Skeletal muscle satellite cell (primary cell): ENCODE data around the gene CAMLG. TPM values are rescaled to one million over a fixed set of nuclear protein-coding genes. Genes with fewer than 3 reads are reported as not detected.
"Not testable (repeated sequence)": the region's sequence is repeated elsewhere in the genome, so short reads cannot be mapped to it uniquely, and the experiment has no call there.

Experiments used
- H3K27me3 ChIP-seq: 2 replicates; pipeline ENCODE4 v1.7.0; 2013; ENCODE audit warnings: low read length; ENCODE audit not compliant: control insufficient read depth, insufficient read depth
- H3K36me3 ChIP-seq: 2 replicates; pipeline ENCODE4 v1.7.0; 2013; ENCODE audit warnings: mild to moderate bottlenecking, control low read depth, low read length; ENCODE audit not compliant: insufficient read depth
- H3K4me1 ChIP-seq: 2 replicates; pipeline ENCODE4 v1.7.0; 2013; ENCODE audit warnings: low read length; ENCODE audit not compliant: control insufficient read depth, insufficient read depth
- H3K4me2 ChIP-seq: 2 replicates; pipeline ENCODE4 v1.7.0; 2013; ENCODE audit warnings: mild to moderate bottlenecking, low read length
- H3K4me3 ChIP-seq: 2 replicates; pipeline ENCODE4 v1.7.0; 2013; ENCODE audit warnings: low read length
- H3K9ac ChIP-seq: 2 replicates; pipeline ENCODE4 v1.7.0; 2013; ENCODE audit warnings: mild to moderate bottlenecking, low read depth, low read length, moderate library complexity
- H3K9me3 ChIP-seq: replicated peaks from 2 replicates; pipeline ENCODE4 v1.7.0; 2013; ENCODE audit warnings: mild to moderate bottlenecking, control low read depth, low read length
- total RNA-seq: library from RNA; depleted of rRNA; stranded (reverse); fragments of >200 nt; gene quantifications from 2 replicates; pipeline ENCODE4 v1.2.3, GENCODE V29; 2012; rRNA removed

The CAMLG gene
- total RNA-seq: 26.2 and 27.9 TPM in 2 replicates

DNA sequence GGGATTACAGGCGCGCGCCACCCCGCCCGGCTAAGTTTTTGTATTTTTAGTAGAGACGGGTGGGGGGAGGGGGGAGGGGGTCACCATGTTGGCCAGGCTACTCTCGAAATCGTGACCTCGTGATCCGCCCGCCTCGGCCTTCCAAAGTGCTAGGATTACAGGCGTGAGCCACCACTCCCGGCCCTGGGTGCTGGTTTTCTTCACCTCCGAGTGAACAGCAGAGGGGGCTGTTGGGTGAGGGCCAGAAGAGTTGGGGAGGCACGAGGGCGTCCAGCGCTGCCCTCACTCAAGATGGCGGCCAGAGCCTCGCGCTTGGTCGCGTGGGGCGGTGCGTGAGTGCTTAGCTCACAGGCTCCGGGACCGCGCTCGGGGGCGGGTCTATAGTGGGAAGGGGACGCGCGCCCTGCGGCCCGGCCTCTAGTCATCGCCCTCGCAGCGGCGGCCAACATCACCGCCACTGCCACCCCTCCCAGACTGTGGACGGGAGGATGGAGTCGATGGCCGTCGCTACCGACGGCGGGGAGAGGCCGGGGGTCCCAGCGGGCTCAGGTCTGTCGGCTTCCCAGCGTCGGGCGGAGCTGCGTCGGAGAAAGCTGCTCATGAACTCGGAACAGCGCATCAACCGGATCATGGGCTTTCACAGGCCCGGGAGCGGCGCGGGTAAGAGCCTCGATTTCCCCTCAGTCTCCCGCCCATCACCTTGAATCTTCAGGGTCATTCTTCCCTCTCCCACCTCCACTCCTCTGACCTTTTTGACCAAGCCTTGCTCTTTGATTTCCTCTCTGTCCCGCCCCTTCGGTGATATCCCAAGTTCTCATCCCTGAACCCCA lies at the start of gene CAMLG:
TSS of gene CAMLG (plus strand) at position 416 of the 830 bp plus-strand sequence. CDS start at position 489, 73 bp downstream.
- Histone ChIP-seq H3K4me3 (peak within 1 kb of the TSS; percentile 82), H3K9me3 (no peaks in the 10 kb centered on the region), H3K36me3 (peaks cover 9% of the 10 kb centered on the region), H3K4me1 (peaks cover 13% of the 10 kb centered on the region), H3K9ac (peak within 1 kb of the TSS; percentile 95), H3K4me2 (peak within 1 kb of the TSS; percentile 86), H3K27me3 (no peaks in the 10 kb centered on the region)

DNA sequence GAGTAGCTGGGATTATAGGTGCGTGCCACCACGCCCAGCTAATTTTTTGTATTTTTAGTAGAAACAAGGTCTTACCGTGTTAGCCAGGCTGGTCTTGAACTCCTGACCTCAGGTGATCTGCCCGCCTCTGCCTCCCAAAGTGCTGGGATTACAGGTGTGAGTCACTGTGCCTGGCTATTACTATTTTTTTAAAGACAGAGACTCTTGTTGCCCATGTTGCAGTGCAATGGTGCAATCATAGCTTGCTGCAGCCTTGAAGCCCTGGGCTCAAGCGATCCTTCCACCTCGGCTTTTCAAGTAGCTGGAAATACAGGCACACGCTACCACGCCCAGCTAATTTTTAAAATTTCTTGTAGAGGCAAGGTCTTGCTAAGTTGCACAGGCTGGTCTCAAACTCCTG lies 48.2 kb upstream of the CAMLG start:
- not testable (repeated sequence) for H3K9me3 ChIP-seq, H3K27me3 ChIP-seq, H3K9ac ChIP-seq, H3K4me1 ChIP-seq, H3K4me3 ChIP-seq, H3K4me2 ChIP-seq
- H3K36me3 ChIP-seq: peaks cover 72% of the 10 kb centered on the region

DNA sequence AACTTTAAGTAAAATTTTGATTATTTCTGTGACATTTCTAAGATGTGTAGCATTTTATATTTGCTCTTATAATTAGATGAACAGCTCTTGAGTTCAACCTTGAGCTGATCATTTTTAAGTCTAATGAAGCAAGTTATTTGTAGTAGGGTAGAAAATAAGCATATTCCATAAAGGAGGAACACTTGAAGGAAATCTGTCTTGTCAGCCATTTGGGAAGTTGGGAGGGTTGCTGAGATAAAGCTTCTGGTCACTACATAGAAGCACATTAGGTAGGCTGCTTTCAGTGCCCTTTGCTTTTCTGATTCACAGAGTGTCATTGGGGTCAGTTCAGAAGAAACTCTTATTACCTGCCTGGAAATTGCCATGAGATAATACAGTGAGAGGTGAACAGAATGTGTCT lies 45.6 kb upstream of the CAMLG start:
- no peak overlapping the region for H3K4me3 ChIP-seq
- H3K4me1 ChIP-seq: no peaks in the 10 kb centered on the region
- H3K4me2 ChIP-seq: no peak overlapping the region
- no peak overlapping the region for H3K9ac ChIP-seq
- H3K9me3 ChIP-seq: no peaks in the 10 kb centered on the region
- no peaks in the 10 kb centered on the region for H3K27me3 ChIP-seq
- peaks cover 72% of the 10 kb centered on the region for H3K36me3 ChIP-seq

DNA sequence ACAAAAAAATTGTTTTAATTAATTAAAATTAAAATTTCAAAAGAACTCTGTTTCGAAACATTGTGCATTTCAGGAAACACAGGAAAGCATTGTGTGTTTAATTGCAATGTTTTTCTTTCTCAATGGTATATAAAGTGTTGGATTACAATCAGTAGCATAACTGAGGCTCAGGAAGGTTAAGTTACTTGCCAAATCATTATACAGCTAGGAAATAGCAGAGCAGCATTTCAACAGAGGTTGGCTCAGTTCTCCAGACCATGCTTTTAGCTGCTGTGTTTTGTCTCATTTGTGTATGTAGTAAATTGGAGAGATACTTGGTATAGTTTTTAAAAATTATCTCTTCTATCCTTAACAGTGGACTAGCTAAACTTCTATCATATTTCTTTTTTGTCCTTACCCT lies 30.0 kb upstream of the CAMLG start:
- no peaks in the 10 kb centered on the region for H3K27me3 ChIP-seq
- no peaks in the 10 kb centered on the region for H3K4me1 ChIP-seq
- no peak overlapping the region for H3K4me2 ChIP-seq
- no peak overlapping the region for H3K9ac ChIP-seq
- no peak overlapping the region for H3K4me3 ChIP-seq
- no peaks in the 10 kb centered on the region for H3K9me3 ChIP-seq
- H3K36me3 ChIP-seq: peaks cover 48% of the 10 kb centered on the region

DNA sequence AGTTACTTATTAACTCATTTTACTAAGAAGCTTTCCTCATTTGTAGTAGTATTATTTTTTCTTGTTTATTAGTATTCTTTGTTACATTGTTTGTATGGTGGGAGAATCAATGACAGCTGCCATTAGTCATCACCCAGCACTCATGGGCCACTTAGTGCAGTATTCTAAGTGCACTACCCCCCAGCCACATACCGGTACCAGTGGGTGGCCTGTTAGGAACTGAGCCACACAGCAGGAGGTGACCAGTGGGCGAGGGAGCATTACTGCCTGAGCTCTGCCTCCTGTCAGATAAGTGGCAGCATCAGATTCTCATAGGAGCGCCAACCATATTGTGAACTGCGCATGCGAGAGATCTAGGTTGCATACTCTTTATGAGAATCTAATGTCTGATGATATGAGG lies 24.2 kb upstream of the CAMLG start:
- no peak overlapping the region for H3K9ac ChIP-seq
- H3K4me2 ChIP-seq: no peak overlapping the region
- no peaks in the 10 kb centered on the region for H3K27me3 ChIP-seq
- H3K4me1 ChIP-seq: no peaks in the 10 kb centered on the region
- H3K9me3 ChIP-seq: no peaks in the 10 kb centered on the region
- no peak overlapping the region for H3K4me3 ChIP-seq
- peaks cover 60% of the 10 kb centered on the region for H3K36me3 ChIP-seq

DNA sequence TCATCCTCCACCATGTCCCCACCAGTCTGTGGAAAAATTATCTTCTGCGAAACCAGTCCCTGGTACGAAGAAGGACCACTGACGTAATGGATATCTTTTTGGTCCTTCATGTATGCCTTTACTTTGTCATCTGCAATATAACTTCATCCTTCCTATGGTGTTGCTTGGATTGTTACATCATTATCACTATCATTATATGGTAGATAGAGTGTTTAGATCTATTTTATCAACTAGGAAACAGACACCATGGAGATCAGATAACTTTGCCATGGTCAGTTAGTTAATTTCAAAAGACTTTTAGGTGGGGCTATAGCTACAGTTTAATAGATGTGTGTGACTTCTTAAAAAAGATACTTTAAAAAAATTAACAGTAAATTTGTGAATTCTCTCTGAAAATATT lies 23.8 kb upstream of the CAMLG start:
- Histone ChIP-seq H3K4me1 (no peaks in the 10 kb centered on the region), H3K4me2 (no peak overlapping the region), H3K36me3 (peaks cover 60% of the 10 kb centered on the region), H3K4me3 (no peak overlapping the region), H3K9ac (no peak overlapping the region), H3K9me3 (no peaks in the 10 kb centered on the region), H3K27me3 (no peaks in the 10 kb centered on the region)

DNA sequence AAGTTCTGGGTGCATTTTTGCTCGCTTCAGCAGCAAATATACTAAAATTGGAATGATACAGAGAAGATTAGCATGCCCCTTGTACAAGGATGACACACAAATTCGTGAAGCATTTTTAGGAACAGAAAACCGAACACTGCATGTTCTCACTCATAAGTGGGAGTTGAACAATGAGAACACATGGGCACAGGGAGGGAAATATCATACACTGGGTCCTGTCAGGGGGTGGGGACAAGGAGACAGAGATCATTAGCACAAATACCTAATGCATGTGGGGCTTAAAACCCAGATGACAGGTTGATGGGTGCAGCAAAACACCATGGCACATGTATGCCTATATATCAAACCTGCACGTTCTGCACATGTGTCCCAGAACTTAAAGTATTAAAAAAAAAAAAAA lies 22.9 kb upstream of the CAMLG start:
- H3K36me3 ChIP-seq: peaks cover 61% of the 10 kb centered on the region
- H3K4me3 ChIP-seq, H3K4me2 ChIP-seq, H3K27me3 ChIP-seq, H3K9ac ChIP-seq, H3K4me1 ChIP-seq, H3K9me3 ChIP-seq: not testable (repeated sequence)

DNA sequence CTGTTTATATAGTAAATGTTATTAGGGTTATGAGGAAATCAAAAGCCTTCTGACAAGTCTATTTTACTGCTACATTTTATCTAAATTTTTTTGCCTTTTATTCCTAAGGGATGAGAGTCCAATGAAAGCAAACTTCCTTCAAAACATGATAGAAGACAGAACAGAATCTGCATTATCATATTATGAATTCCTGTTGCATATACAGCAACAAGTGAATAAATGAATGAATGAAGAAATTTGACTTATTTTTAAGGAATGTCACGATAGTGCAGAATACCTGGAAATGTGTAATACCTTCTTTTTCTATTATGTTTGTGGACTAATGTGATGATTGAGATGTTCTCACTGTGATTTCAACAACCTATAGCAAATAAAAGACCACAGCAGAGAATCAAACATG lies 13.5 kb upstream of the CAMLG start:
- Histone ChIP-seq H3K4me2 (no peak overlapping the region), H3K9me3 (no peaks in the 10 kb centered on the region), H3K4me3 (no peak overlapping the region), H3K4me1 (no peaks in the 10 kb centered on the region), H3K36me3 (peaks cover 37% of the 10 kb centered on the region), H3K27me3 (no peaks in the 10 kb centered on the region), H3K9ac (no peak overlapping the region)

DNA sequence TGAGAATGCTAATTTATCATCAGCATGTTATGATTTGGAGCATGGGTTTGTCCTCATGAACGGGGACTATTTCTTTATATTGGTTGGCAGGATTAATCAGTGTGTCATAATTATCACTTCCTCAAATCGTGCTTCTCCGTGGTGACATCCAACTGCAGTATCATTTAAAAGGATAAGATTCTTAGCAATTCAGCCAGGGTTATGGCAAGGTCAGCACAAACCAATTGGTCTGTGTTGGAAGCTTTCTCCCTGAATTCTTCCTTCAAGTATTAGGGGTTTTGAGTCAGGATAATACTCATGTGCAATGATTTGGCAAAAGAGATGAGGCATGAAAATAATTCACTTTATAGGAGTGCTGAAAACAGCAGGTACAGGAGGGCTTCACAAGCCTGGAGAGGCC lies 5.5 kb upstream of the CAMLG start:
- no peaks in the 10 kb centered on the region for H3K4me1 ChIP-seq
- H3K4me3 ChIP-seq: no peak overlapping the region
- H3K9me3 ChIP-seq: no peaks in the 10 kb centered on the region
- no peaks in the 10 kb centered on the region for H3K36me3 ChIP-seq
- H3K27me3 ChIP-seq: no peaks in the 10 kb centered on the region
- H3K9ac ChIP-seq: no peak overlapping the region
- H3K4me2 ChIP-seq: no peak overlapping the region

DNA sequence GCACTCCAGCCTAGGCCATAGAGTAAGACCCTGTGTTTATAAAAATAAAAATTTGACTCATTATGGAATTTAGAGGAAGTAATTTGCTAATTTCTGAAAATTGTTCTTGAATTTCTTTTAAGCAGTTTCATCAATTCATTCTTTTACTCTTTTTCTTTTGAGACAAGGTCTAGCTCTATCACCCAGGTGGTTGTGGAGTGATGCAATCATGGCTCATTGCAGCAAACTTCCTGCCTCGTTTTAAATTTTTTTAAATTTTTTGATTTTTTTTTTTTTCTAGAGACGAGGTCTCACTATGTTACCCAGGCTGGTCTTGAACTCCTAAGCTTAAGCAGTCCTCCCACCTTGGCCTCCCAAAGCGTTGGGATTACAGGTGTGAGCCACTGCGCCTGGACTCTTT lies 3.1 kb upstream of the CAMLG start:
- no peak overlapping the region for H3K9ac ChIP-seq
- no peaks in the 10 kb centered on the region for H3K36me3 ChIP-seq
- H3K4me2 ChIP-seq: no peak overlapping the region
- H3K4me3 ChIP-seq: no peak overlapping the region
- H3K27me3 ChIP-seq: no peaks in the 10 kb centered on the region
- H3K4me1 ChIP-seq: peaks cover 10% of the 10 kb centered on the region
- no peaks in the 10 kb centered on the region for H3K9me3 ChIP-seq

DNA sequence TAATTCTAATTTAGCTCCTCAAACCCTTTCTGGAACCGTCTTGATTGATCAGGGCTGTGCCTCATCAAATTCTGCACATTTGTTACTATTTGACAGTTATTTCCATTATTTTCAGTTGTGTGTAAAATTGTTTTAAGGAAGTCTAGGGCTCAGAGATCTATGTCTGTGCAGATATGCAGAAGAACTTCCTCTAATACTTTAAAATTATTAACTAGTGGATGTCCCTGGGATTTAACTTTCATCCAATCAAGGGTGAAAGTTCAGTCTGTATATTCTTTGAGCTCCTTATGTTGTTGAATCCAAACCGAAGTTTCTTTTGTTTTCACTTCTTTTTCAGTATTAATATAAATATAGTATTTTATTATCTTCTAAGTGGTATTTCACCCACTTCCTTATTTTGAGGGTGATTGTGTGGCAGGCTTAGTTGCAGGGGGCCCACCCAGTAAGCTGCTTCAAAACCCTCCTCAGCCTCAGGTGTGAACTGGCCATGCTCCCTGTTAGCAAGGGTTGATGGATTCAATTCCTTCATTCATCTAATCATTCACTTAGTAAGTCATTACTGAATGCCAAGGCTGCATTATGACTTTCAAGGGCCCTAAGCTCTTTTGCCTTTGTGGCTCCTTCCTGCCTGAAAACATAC lies 2.1 kb upstream of the CAMLG start:
- Histone ChIP-seq H3K9ac (no peak overlapping the region), H3K4me3 (no peak overlapping the region), H3K4me1 (peaks cover 13% of the 10 kb centered on the region), H3K4me2 (no peak overlapping the region), H3K9me3 (no peaks in the 10 kb centered on the region), H3K36me3 (peaks cover 5% of the 10 kb centered on the region), H3K27me3 (no peaks in the 10 kb centered on the region)
